Ovary (tissue), 3 donors: ENCODE results near the gene SHB.

ENCODE experiments used
- EP300 ChIP-seq: sonication (generic); formaldehyde crosslinking; IDR thresholded peaks from one replicate; pipeline ENCODE4 v1.6.1; 2017; ENCODE audit warnings: antibody characterized with exemption
- POLR2A ChIP-seq: fragments of 450-650 bp; IDR thresholded peaks from one replicate; pipeline ENCODE4 v1.6.1; 2017; ENCODE audit warnings: antibody characterized with exemption, mild to moderate bottlenecking, moderate library complexity
- TF ChIP-seq, protein P1 (sequence below), 3 donors: fragments of 450-650 bp in 2 of 3; fragments of 200-600 bp in 1 of 3; IDR thresholded peaks; one replicate each; pipeline versions ENCODE4 v1.5.1 to v1.8.0; 2016 to 2022; ENCODE audit warnings: antibody characterized with exemption in 3 of 3, mild to moderate bottlenecking in 1 of 3
- donor health status: DM: no; HTN: no; CAD: no.

DNA sequence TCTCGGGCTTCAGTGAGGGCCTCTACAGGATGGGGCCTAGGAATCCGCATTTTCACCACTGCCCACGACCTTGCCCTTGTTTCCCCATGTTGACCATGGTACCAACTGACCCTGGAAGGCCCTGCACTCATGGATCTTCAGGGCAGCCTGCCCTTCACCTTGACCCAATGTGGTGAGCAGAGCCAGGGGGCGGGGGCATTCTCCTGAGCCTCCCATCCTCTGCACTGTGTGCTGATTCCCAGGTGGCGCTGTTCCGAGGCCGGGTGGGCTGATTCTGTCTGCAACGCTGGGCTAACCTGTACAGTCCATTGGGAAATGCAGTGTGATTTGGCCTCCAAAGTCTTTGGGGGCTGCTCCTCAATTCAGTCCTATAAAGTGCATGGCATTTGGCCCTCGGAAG lies 68.7 kb downstream of the SHB start:
- TF ChIP-seq POLR2A (no peak), EP300 (no peak)
- TF ChIP-seq, protein P1, sequence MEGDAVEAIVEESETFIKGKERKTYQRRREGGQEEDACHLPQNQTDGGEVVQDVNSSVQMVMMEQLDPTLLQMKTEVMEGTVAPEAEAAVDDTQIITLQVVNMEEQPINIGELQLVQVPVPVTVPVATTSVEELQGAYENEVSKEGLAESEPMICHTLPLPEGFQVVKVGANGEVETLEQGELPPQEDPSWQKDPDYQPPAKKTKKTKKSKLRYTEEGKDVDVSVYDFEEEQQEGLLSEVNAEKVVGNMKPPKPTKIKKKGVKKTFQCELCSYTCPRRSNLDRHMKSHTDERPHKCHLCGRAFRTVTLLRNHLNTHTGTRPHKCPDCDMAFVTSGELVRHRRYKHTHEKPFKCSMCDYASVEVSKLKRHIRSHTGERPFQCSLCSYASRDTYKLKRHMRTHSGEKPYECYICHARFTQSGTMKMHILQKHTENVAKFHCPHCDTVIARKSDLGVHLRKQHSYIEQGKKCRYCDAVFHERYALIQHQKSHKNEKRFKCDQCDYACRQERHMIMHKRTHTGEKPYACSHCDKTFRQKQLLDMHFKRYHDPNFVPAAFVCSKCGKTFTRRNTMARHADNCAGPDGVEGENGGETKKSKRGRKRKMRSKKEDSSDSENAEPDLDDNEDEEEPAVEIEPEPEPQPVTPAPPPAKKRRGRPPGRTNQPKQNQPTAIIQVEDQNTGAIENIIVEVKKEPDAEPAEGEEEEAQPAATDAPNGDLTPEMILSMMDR (IDR thresholded peaks at IDR 0.05) = no peak
